ENCODE results near the gene SHC4.

DNA sequence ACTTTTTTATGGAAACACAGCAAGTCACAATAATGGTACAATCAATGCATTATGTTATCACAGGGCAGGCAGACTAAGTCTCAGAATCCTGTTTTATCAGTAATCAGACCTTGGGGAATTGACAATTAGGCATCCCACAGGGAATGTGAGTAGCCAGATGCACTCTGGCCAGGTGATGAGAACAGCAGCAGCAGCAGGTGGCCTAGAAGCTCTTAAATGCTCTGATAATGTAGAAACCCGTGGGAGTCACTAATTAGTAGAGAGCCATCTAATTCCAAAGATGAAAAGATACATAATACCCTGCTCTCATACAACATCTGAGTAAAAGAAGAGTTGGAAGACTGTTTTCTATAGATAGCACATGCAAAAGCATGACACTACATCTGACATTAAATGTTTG lies 165.4 kb downstream of the SHC4 start:
- TF ChIP-seq CTCF (conservative IDR thresholded peaks at IDR 0.05) (no peak), ZFX (IDR thresholded peaks at IDR 0.05) (no peak)

All from C4-2B (cell line).